Breast epithelium (tissue), 3 donors: ENCODE measurements around the gene TMEM131.

Source experiments
- POLR2A ChIP-seq: fragments of 450-650 bp; IDR thresholded peaks from one replicate; pipeline ENCODE4 v1.6.1; 2016; ENCODE audit warnings: antibody characterized with exemption, mild to moderate bottlenecking, moderate library complexity
- TF ChIP-seq, protein P1 (sequence below), 3 donors: fragments of 450-650 bp; IDR thresholded peaks; one replicate each; pipeline ENCODE4 v1.5.1; 2016 to 2017; ENCODE audit warnings: antibody characterized with exemption in 3 of 3, mild to moderate bottlenecking in 3 of 3, moderate library complexity in 3 of 3

- TF ChIP-seq POLR2A: no peak
- TF ChIP-seq, protein P1, sequence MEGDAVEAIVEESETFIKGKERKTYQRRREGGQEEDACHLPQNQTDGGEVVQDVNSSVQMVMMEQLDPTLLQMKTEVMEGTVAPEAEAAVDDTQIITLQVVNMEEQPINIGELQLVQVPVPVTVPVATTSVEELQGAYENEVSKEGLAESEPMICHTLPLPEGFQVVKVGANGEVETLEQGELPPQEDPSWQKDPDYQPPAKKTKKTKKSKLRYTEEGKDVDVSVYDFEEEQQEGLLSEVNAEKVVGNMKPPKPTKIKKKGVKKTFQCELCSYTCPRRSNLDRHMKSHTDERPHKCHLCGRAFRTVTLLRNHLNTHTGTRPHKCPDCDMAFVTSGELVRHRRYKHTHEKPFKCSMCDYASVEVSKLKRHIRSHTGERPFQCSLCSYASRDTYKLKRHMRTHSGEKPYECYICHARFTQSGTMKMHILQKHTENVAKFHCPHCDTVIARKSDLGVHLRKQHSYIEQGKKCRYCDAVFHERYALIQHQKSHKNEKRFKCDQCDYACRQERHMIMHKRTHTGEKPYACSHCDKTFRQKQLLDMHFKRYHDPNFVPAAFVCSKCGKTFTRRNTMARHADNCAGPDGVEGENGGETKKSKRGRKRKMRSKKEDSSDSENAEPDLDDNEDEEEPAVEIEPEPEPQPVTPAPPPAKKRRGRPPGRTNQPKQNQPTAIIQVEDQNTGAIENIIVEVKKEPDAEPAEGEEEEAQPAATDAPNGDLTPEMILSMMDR (IDR thresholded peaks at IDR 0.05): no peak
Measured at GRCh38 chr2:97750017-97750416, 245.7 kb downstream of the TMEM131 start.
